ENCODE results near the gene TBRG4. TPM values are rescaled to one million over a fixed set of nuclear protein-coding genes. Genes with fewer than 3 reads are reported as not detected.

TBRG4 gene
- total RNA-seq, 2 donors from 2014 or later, result 91.0 to 147 TPM

GRCh38 chr7:45074528-45075354 lies 36.8 kb downstream of the TBRG4 start:
- Histone ChIP-seq H3K27ac (no peak overlapping the region), H3K9me3 (no peaks in the 10 kb centered on the region), H3K36me3 (peaks cover 13% of the 10 kb centered on the region), H3K27me3 (no peaks in the 10 kb centered on the region), H3K4me1 (no peaks in the 10 kb centered on the region), H3K9ac (ENCODE audit: low read depth in 2 of 2, low read length in 2 of 2) (no peak overlapping the region), H3K4me3 (no peak overlapping the region)
- DNase-seq, result no peak
- no peak for TF ChIP-seq CTCF (IDR thresholded peaks at IDR 0.05)
- intact Hi-C loops (cut with DNase I), result no loop called here

GRCh38 chr7:45073786-45074527 lies 37.5 kb downstream of the TBRG4 start:
- Histone ChIP-seq H3K27ac (no peak overlapping the region), H3K36me3 (peaks cover 13% of the 10 kb centered on the region), H3K9ac (ENCODE audit: low read depth in 2 of 2, low read length in 2 of 2) (no peak overlapping the region), H3K4me1 (no peaks in the 10 kb centered on the region), H3K9me3 (no peaks in the 10 kb centered on the region), H3K4me3 (no peak overlapping the region), H3K27me3 (no peaks in the 10 kb centered on the region)
- no peak for TF ChIP-seq CTCF (IDR thresholded peaks at IDR 0.05)
- intact Hi-C loops (cut with DNase I), result no loop called here
- no peak for DNase-seq

- Histone ChIP-seq H3K27ac (no peak overlapping the region), H3K4me1 (no peaks in the 10 kb centered on the region), H3K9me3 (no peaks in the 10 kb centered on the region), H3K27me3 (no peaks in the 10 kb centered on the region), H3K9ac (ENCODE audit: low read depth in 2 of 2, low read length in 2 of 2) (no peak overlapping the region), H3K36me3 (peaks cover 13% of the 10 kb centered on the region), H3K4me3 (no peak overlapping the region)
- intact Hi-C loops (cut with DNase I), result no loop called here
- TF ChIP-seq CTCF (IDR thresholded peaks at IDR 0.05), result no peak
- DNase-seq, result no peak
These were observed 38.3 kb downstream of the TBRG4 start for GRCh38 chr7:45073031-45073785.

- Histone ChIP-seq H3K9me3 (no peaks in the 10 kb centered on the region), H3K9ac (ENCODE audit: low read depth in 2 of 2, low read length in 2 of 2) (no peak overlapping the region), H3K36me3 (peaks cover 13% of the 10 kb centered on the region), H3K4me1 (no peaks in the 10 kb centered on the region), H3K27me3 (no peaks in the 10 kb centered on the region), H3K27ac (no peak overlapping the region), H3K4me3 (no peak overlapping the region)
- intact Hi-C loops (cut with DNase I), result no loop called here
- no peak for TF ChIP-seq CTCF (IDR thresholded peaks at IDR 0.05)
- DNase-seq, result no peak
These were observed 39.1 kb downstream of the TBRG4 start for GRCh38 chr7:45072131-45073030.

All from colonic mucosa (tissue), 4 donors.